Common myeloid progenitor, CD34-positive (primary cell): Measurements from ENCODE around the gene NPPB.
A peak's percentile ranks its signal among the peaks of the same experiment; 100 is the strongest.

Experiments
- CTCF ChIA-PET: fragments of 350-600 bp; sonication (Branson Sonifier 250); formaldehyde crosslinking; loops from one replicate; lab custom pipeline; 2021; ENCODE audit warnings: antibody characterized with exemption; lab: Charles Lee
- POLR2A ChIA-PET: fragments of 350-600 bp; sonication (Branson Sonifier 250); formaldehyde crosslinking; loops from one replicate; lab custom pipeline; 2021; ENCODE audit warnings: antibody characterized with exemption; lab: Charles Lee
- DNase-seq, 3 donors: peaks; one replicate each; pipeline versions ENCODE4 v3.0.0 to v3.0.0-alpha.2; 2013
- H3K27ac ChIP-seq, 2 experiments: 1 replicate in 1 of 2; 2 replicates in 1 of 2; pipeline ENCODE4 v1.7.0; 2013; ENCODE audit warnings: inconsistent platforms in 2 of 2, low read length in 2 of 2, mild to moderate bottlenecking in 2 of 2, low read depth in 1 of 2, moderate library complexity in 1 of 2; ENCODE audit not compliant: severe bottlenecking in 2 of 2, insufficient read depth in 1 of 2, poor library complexity in 1 of 2
- H3K27me3 ChIP-seq, 5 experiments: replicated peaks in 2 of 5; 1 replicate in 3 of 5; 2 replicates in 2 of 5; pipeline versions ENCODE4 v1.6.1 to v1.7.0; 2013; ENCODE audit warnings: low read length in 4 of 5, mild to moderate bottlenecking in 2 of 5, moderate library complexity in 2 of 5, inconsistent platforms in 1 of 5; ENCODE audit not compliant: insufficient read depth in 5 of 5, control insufficient read depth in 4 of 5
- H3K36me3 ChIP-seq, 4 experiments: 1 replicate in 2 of 4; 2 replicates in 2 of 4; pipeline versions ENCODE4 v1.6.1 to v1.7.0; 2013; ENCODE audit warnings: low read length in 3 of 4, control low read depth in 1 of 4, mild to moderate bottlenecking in 1 of 4; ENCODE audit not compliant: control insufficient read depth in 4 of 4, insufficient read depth in 4 of 4
- H3K4me1 ChIP-seq, 4 experiments: 1 replicate in 3 of 4; 2 replicates in 1 of 4; pipeline versions ENCODE4 v1.6.1 to v1.7.1; 2013; ENCODE audit warnings: low read length in 3 of 4, mild to moderate bottlenecking in 3 of 4, control low read depth in 1 of 4, inconsistent platforms in 1 of 4, moderate library complexity in 1 of 4; ENCODE audit not compliant: control insufficient read depth in 4 of 4, insufficient read depth in 4 of 4; ENCODE audit errors: control extremely low read depth in 1 of 4
- H3K4me3 ChIP-seq, 7 experiments: 1 replicate in 4 of 7; 2 replicates in 3 of 7; pipeline versions ENCODE4 v1.5.1 to v1.7.0; 2013; ENCODE audit warnings: mild to moderate bottlenecking in 7 of 7, low read length in 6 of 7, moderate library complexity in 6 of 7, inconsistent platforms in 2 of 7, low read depth in 2 of 7, control low read depth in 1 of 7; ENCODE audit not compliant: insufficient read depth in 4 of 7, control insufficient read depth in 1 of 7; ENCODE audit errors: extremely low read depth in 1 of 7
- H3K9me3 ChIP-seq, 5 experiments: 1 replicate in 4 of 5; 2 replicates in 1 of 5; pipeline versions ENCODE4 v1.6.1 to v1.7.1; 2013; ENCODE audit warnings: low read length in 4 of 5, mild to moderate bottlenecking in 2 of 5, inconsistent platforms in 1 of 5, low read depth in 1 of 5, moderate library complexity in 1 of 5; ENCODE audit not compliant: control insufficient read depth in 4 of 5, insufficient read depth in 2 of 5; ENCODE audit errors: control extremely low read depth in 1 of 5
- WGBS: methylation state at CpG from one replicate; pipeline ENCODE4 v1.1.5; 2013; ENCODE audit not compliant: insufficient coverage; 5-methylcytosine and 5-hydroxymethylcytosine counted together

The NPPB gene

GRCh38 chr1:11841245-11842153 is 17.2 kb downstream of the NPPB start:
- Histone ChIP-seq H3K9me3 (no peaks in the 10 kb centered on the region), H3K27me3 (no peaks in the 10 kb centered on the region), H3K36me3 (peaks cover 5 to 86% (median 39%) of the 10 kb centered on the region in 4 experiments), H3K4me3 (peak overlapping the region in 3 of 7 experiments; percentile 2 to 43 (median 16)), H3K27ac (peak overlapping the region in 1 of 2 experiments; percentile 44), H3K4me1 (peaks cover 8 to 41% (median 37%) of the 10 kb centered on the region in 4 experiments)
- CTCF ChIA-PET: interaction anchor here (0.9 to 10.1 kb wide), 6 partner anchors 10 to 141 kb away, joined by 3 to 97 read pairs (median 5); no protein-coding TSS in a partner anchor
- WGBS: 50% methylated on average over 16 of the region's 17 CpGs
- peak; percentile 53 to 76 (median 58) for DNase-seq
- POLR2A ChIA-PET: interaction anchor here (2.3 to 6.3 kb wide), 2 partner anchors 66 to 68 kb away, joined by 8 to 41 read pairs; no protein-coding TSS in a partner anchor

GRCh38 chr1:11839727-11840705 is 18.7 kb downstream of the NPPB start:
- Histone ChIP-seq H3K36me3 (peaks cover 5 to 91% (median 51%) of the 10 kb centered on the region in 4 experiments), H3K4me1 (peaks cover 8 to 41% (median 37%) of the 10 kb centered on the region in 4 experiments), H3K4me3 (no peak overlapping the region), H3K27ac (no peak overlapping the region), H3K9me3 (no peaks in the 10 kb centered on the region), H3K27me3 (no peaks in the 10 kb centered on the region)
- no peak for DNase-seq
- 92% methylated on average over 12 of the region's 20 CpGs for WGBS
- ChIA-PET POLR2A (interaction anchor here (6.3 kb wide), 1 partner anchor 68 kb away, joined by 41 read pairs; no protein-coding TSS in a partner anchor), CTCF (interaction anchor here (0.6 to 10.1 kb wide), 16 partner anchors 9 to 143 kb away, joined by 3 to 97 read pairs (median 4); partner anchors contain the start of gene MFN2)

GRCh38 chr1:11838349-11839272 is 20.1 kb downstream of the NPPB start:
- ChIA-PET POLR2A (interaction anchor here (0.9 to 6.3 kb wide), 3 partner anchors 33 to 71 kb away, joined by 3 to 41 read pairs (median 4); partner anchors contain the start of genes CLCN6 and MTHFR), CTCF (interaction anchor here (0.6 to 10.1 kb wide), 20 partner anchors 9 to 188 kb away, joined by 3 to 97 read pairs (median 3); no protein-coding TSS in a partner anchor)
- Histone ChIP-seq H3K9me3 (no peaks in the 10 kb centered on the region), H3K27me3 (no peaks in the 10 kb centered on the region), H3K27ac (no peak overlapping the region), H3K4me1 (peaks cover 8 to 37% (median 33%) of the 10 kb centered on the region in 4 experiments), H3K4me3 (no peak overlapping the region), H3K36me3 (peaks cover 9 to 93% (median 62%) of the 10 kb centered on the region in 4 experiments)
- 71% methylated on average over 39 of the region's 40 CpGs for WGBS
- peak; percentile 56 to 78 (median 70) for DNase-seq

GRCh38 chr1:11837767-11838348 is 20.9 kb downstream of the NPPB start:
- Histone ChIP-seq H3K4me3 (no peak overlapping the region), H3K36me3 (peaks cover 9 to 97% (median 66%) of the 10 kb centered on the region in 4 experiments), H3K4me1 (peaks cover 5 to 31% (median 25%) of the 10 kb centered on the region in 4 experiments), H3K27ac (no peak overlapping the region), H3K9me3 (no peaks in the 10 kb centered on the region), H3K27me3 (no peaks in the 10 kb centered on the region)
- 93% methylated on average over 11 of the region's 11 CpGs for WGBS
- CTCF ChIA-PET: interaction anchor here (0.6 to 10.1 kb wide), 20 partner anchors 10 to 189 kb away, joined by 3 to 97 read pairs (median 4); no protein-coding TSS in a partner anchor
- POLR2A ChIA-PET: interaction anchor here (0.9 to 6.3 kb wide), 3 partner anchors 32 to 72 kb away, joined by 3 to 41 read pairs (median 4); partner anchors contain the start of genes CLCN6 and MTHFR
- DNase-seq: no peak

- POLR2A ChIA-PET: interaction anchor here (6.3 kb wide), 1 partner anchor 71 kb away, joined by 41 read pairs; no protein-coding TSS in a partner anchor
- Histone ChIP-seq H3K4me3 (no peak overlapping the region), H3K9me3 (no peaks in the 10 kb centered on the region), H3K4me1 (peaks cover 3 to 24% (median 18%) of the 10 kb centered on the region in 4 experiments), H3K36me3 (peaks cover 9 to 98% (median 69%) of the 10 kb centered on the region in 4 experiments), H3K27me3 (no peaks in the 10 kb centered on the region), H3K27ac (no peak overlapping the region)
- no peak for DNase-seq
- 97% methylated on average over 26 of the region's 36 CpGs for WGBS
- CTCF ChIA-PET: interaction anchor here (0.9 to 10.1 kb wide), 12 partner anchors 18 to 144 kb away, joined by 3 to 97 read pairs (median 4); no protein-coding TSS in a partner anchor
These were observed 21.6 kb downstream of the NPPB start for GRCh38 chr1:11836955-11837766.
